Activated CD8-positive, alpha-beta memory T cell treated with anti-CD3 and anti-CD28 coated beads, Interleukin-2, amount 50 U/mL, for 1 hour (primary cell): ENCODE data around the gene ARL5B.

Experiments
- DNase-seq: peaks from one replicate; pipeline ENCODE4 v3.0.0-alpha.2; 2020; ENCODE audit errors: extremely low read depth

The ARL5B gene

GRCh38 chr10:18658271-18659124 is 733 bp upstream of the ARL5B start:
- no peak for DNase-seq

- no peak for DNase-seq
Observed at GRCh38 chr10:18659819-18660535, 746 bp downstream of the ARL5B start.

GRCh38 chr10:18660816-18661431 is 1.7 kb downstream of the ARL5B start:
- DNase-seq: no peak

GRCh38 chr10:18664841-18665478 is 5.7 kb downstream of the ARL5B start:
- DNase-seq: no peak

GRCh38 chr10:18665815-18666558 is 6.8 kb downstream of the ARL5B start:
- no peak for DNase-seq

- no peak for DNase-seq
Observed at GRCh38 chr10:18666810-18667209, 7.6 kb downstream of the ARL5B start.

- DNase-seq: no peak
Observed at GRCh38 chr10:18668026-18668425, 8.8 kb downstream of the ARL5B start.

- no peak for DNase-seq
Observed at GRCh38 chr10:18675086-18675801, 16.0 kb downstream of the ARL5B start.

GRCh38 chr10:18680754-18681153 is 21.5 kb downstream of the ARL5B start:
- no peak for DNase-seq

- DNase-seq: no peak
Observed at GRCh38 chr10:18681366-18681765, 22.1 kb downstream of the ARL5B start.

- no peak for DNase-seq
Observed at GRCh38 chr10:18681971-18682411, 22.8 kb downstream of the ARL5B start.

- DNase-seq: no peak
Observed at GRCh38 chr10:18683427-18683826, 24.2 kb downstream of the ARL5B start.

GRCh38 chr10:18684416-18684815 is 25.2 kb downstream of the ARL5B start:
- DNase-seq: no peak

- no peak for DNase-seq
Observed at GRCh38 chr10:18684953-18685352, 25.7 kb downstream of the ARL5B start.

GRCh38 chr10:18685555-18685954 is 26.3 kb downstream of the ARL5B start:
- no peak for DNase-seq

GRCh38 chr10:18687195-18687594 is 28.0 kb downstream of the ARL5B start:
- DNase-seq: no peak

- no peak for DNase-seq
Observed at GRCh38 chr10:18687706-18688105, 28.5 kb downstream of the ARL5B start.

- DNase-seq: no peak
Observed at GRCh38 chr10:18689498-18689897, 30.3 kb downstream of the ARL5B start.

- DNase-seq: no peak
Observed at GRCh38 chr10:18690541-18690940, 31.3 kb downstream of the ARL5B start.
